ENCODE measurements around the gene JAZF1.
"Not testable (repeated sequence)": the region's sequence is repeated elsewhere in the genome, so short reads cannot be mapped to it uniquely, and the experiment has no call there.

Gene JAZF1

DNA sequence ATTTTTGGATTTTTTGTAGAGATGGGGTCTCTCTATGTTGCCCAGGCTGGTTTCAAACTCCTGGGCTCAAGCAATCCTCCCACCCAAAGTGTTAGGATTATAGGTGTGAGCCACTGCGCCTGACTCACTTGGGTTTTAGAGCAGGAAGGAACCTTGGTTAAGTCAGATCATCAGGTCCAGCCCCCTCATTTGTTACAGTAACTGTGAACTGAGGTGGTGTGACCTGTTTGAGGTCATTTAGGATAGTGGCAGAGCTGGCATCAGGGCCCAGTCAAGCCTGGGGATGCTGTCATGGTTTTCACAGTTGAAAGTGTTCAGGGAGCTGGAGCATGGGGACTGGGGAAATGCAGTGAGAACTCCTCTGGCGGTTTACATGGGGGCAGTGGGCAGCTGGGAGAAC lies 281.0 kb downstream of the JAZF1 start:
- no peak for DNase-seq

- no peak for DNase-seq
Measured at GRCh38 chr7:27897441-27897847, 283.2 kb downstream of the JAZF1 start.

GRCh38 chr7:27897001-27897400 lies 283.6 kb downstream of the JAZF1 start:
- DNase-seq, result no peak

DNA sequence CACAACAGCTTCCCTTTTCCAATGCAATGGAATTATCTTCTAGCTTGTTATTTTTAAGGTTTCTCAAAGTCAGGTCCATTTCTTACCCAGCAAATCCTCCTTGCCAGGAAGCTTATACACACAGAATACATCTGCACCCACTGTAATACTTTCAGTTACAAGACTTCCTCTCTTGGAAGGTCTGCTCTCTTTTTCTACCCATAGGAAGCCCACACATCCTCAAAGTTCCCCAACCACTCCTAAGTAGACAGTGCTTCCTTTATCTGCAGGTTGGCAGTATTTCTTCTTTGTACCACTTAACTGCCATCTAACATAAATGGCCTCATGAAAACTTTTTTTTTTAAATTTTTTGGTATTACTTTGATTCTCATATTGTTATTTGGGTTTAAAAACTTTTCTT lies 285.0 kb downstream of the JAZF1 start:
- DNase-seq, result no peak

DNA sequence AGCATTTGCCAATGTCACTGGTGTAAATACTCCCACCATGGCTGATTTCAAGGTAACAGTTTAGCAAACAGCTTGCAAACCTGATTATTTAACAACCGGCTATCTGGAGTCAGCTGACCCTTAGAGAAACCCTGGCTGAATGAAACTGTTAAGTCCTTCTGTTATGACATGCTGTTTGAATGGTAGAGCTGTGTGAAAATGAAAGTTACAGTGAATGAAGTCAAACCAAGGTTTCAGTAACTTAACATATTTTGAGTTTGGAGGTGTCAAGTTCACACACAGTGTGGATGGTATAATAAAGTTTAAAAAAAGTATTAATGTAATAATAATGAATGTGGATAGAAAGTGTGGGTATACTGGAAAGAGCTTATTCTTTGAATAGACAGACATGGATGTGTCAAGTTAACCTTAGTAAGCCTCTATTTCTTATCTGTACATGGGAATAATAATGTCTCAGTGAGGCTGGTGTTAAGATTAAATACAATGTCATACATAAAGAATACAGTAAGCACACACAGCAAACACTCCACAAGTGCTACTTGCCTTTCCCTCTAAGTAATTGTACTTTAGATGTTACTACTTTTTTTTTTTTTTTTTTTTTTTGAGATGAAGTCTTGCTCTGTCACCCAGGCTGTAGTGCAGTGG lies 290.3 kb downstream of the JAZF1 start:
- DNase-seq, result no peak

DNA sequence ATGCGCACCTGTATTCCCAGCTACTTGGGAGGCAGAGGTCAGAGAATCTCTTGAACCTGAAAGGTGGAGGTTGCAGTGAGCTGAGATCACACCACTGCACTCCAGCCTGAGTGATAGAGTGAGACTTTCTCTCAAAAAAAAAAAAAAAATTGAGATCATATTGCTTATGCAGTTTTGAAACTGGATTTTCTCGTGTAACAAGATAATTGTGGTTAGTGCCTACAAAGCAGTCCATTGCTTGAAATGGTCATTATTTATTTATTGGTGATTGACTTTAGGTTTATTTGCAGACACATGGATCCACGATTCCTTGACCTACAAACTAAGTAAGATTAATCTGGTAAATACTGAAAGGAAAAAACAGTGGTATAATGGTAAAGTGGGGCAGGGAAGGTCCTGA lies 290.8 kb downstream of the JAZF1 start:
- no peak for DNase-seq

- no peak for DNase-seq
Measured at GRCh38 chr7:27888736-27889135, 291.9 kb downstream of the JAZF1 start.

- DNase-seq, result not testable (repeated sequence)
Measured at GRCh38 chr7:27886710-27887109, 293.9 kb downstream of the JAZF1 start.

GRCh38 chr7:27885652-27886051 lies 294.9 kb downstream of the JAZF1 start:
- DNase-seq, result no peak

DNA sequence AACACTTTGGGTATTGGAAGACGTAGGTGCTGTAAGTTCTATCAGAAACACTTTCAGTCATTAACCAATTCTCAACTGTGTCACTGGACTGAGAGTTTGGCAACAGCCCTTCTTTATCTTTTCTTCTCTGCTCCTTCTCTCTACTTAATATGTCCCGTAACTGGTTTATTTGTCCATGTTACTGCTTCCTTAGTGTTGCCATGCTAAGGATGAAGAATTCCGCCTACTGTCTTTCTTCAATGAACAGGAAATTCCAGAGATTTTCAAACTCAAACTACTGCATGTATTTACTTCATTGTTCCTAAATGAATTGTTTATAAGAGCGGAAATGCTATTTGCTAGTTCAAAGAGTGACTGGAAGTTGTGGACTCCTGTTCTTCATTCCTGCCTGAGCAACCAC lies 296.9 kb downstream of the JAZF1 start:
- DNase-seq, result no peak

DNA sequence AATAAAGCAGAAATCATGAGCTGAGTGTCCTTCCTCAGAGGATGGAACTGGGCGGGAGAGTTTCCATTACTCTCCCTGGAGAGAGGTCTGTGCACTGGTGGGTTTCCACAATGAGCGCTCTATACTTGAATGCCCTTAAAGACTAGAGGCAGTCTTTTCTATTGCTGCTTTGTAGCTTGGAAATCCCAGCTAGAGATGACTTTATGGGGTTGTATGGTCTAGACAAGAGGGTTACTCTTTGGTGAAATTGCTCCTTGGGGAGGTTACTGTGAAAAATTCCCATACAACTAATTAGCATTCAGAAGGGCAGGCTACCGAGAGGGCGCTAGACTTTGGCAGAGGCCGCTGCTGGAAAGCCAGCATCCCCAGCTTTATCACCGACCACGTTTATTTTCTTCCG lies 303.8 kb downstream of the JAZF1 start:
- DNase-seq, result no peak

GRCh38 chr7:27875832-27876231 lies 304.8 kb downstream of the JAZF1 start:
- DNase-seq, result no peak

DNA sequence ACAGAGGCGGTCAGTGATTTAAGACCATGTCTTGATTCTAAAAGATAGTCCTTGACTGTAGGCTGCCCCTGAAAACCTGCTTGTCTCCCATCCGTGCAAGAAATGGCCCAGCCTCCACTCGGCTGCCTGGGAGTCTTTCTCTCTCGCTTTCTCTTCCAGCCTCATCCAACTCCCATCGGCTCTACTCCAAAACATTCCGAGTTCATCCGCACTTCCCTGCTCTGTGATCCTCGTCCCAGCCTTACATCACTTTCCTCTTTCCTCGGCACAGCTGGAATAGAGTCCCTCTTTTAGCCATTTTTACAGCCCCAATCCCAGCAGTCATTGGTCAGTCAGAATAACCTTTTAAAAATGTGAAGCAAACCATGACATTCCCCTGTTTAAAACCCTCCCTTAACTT lies 305.5 kb downstream of the JAZF1 start:
- no peak for DNase-seq

DNA sequence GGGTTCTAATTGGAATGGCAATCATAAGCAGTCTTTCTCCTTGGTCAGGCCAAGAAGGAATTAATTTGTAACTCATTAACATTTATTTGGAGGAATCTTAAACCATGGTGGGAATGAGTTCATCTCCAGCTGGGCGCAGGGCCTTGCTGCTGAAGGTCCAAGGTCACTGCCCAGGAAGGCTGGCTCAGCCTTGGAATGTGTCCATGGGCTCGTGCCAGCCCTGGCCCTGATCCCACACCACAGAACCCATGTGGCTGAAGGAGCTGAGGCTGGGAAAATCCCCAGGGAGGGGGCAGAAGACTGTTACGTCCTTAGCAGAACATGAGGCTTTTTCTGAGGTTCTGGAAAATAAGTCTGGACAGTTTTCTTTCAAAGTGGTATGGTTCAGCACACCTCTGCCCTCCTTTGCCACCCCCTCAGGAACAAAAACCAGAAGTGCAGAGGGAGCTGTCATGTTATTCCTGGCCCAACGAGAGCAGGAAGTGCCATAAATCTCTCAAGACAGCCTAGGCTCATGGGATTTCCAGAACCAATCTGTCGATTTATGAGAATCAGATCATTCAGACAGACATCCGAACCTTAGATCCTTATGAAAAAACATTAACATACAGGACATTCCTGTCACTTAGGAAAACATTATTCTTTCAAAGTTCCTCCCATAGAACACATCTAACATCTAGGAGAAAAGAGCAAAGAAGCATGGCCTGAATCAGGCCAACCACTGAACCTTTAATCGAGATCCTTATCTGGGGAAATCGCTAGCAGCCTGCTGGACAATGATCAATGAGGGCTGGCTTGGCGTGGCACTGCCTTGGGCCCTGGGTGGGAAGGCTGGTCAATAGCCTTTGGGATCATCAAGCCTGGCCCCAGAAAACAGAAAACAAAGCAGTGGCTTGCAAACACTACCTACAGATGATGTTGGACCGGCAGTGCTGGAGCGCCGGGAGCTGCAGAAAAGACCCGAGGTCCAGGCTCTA lies 306.3 kb downstream of the JAZF1 start:
- DNase-seq, result no peak

GRCh38 chr7:27872356-27873275 lies 308.0 kb downstream of the JAZF1 start:
- DNase-seq, result no peak

- no peak for DNase-seq
Measured at GRCh38 chr7:27871866-27872265, 308.7 kb downstream of the JAZF1 start.

GRCh38 chr7:27871086-27871485 lies 309.5 kb downstream of the JAZF1 start:
- DNase-seq, result no peak

GRCh38 chr7:27870595-27870994 lies 310.0 kb downstream of the JAZF1 start:
- DNase-seq, result no peak

DNA sequence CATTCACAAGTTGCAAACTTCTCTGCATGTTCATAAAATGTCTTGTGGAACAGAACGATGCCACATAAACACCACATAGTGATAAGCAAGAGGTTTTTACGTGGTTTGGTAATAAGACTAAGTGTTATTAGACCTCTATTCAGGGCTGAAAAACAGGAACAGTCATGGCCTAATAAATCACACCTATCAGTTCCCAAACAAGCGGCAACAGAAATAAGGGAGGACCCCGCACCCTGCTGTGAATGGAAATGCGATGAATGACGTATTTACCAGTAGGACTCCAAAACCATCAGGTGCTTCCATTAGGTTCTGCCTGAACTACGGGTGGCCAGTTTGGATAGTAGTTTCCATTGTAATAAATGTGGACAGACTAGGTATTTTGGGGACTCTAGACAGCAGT lies 311.5 kb downstream of the JAZF1 start:
- DNase-seq, result no peak

DNA sequence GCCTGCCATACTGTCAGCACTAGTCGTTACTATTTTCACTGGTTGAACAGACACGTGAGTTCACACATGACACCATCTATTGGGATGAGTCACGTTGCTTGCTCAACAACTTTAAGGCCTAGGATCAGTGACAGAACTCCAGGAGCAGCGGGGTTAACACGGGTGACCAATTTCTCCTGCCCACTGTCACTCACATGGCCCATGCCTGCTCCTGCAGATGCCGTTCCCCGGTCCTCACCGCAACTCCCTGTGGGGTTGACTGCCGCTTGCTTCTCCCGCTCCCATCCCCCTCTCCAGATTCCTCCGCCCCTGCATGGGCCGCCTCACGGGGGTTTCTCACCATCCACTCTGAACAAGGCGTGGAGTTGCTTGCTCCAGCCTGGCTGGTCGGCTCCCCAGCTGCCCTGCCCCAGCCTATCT lies 312.5 kb downstream of the JAZF1 start:
- DNase-seq, result no peak

- DNase-seq, result no peak
Measured at GRCh38 chr7:27866828-27867672, 313.5 kb downstream of the JAZF1 start.

GRCh38 chr7:27866256-27866655 lies 314.3 kb downstream of the JAZF1 start:
- DNase-seq, result no peak

Data from central memory CD4-positive, alpha-beta T cell (primary cell).